GM19351 (cell line): ENCODE data around the gene SPHK1.

Source experiments
- ATAC-seq: cut with Tn5 transposase; IDR thresholded peaks from one replicate; pipeline ENCODE4 v1.9.1; 2021; ENCODE audit warnings: mild to moderate bottlenecking, moderate library complexity; ENCODE audit not compliant: unreplicated experiment

SPHK1 gene

DNA sequence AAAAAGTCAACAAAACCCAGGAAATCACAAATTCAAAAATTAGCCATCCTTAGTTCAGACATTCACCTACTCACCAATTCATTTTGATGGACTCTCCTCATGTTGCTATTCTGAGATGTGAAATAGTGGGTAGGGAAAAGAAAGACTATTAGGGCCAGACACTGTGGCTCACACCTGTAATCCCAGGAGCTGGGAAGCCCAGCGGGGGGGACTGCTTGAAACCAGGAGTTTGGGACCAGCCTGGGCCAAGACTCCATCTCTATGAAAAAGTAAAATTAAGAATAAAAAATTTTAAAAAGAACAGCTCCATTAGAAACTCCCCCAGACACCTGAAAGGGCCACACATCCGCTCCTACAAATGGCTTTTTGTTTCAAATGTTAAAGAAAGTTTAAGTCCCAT lies 47.1 kb downstream of the SPHK1 start:
- no peak for ATAC-seq

DNA sequence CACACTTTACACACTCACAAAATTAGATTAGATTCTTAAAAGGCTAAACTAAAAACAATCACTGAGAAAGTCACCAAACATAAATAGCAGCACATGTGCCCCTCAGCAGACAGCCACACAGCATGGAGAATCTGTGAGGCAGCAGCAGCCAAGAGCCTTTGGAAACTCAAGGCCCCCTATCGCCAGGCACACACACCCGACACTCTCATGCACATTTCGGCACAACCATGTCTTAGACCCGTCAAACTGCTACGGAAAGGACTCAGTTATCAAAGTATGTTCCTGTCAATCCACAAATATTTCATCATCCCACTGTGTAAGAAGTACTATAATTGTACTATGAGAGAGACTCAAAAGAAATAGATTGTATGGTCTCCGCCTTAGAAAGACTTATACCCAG lies 47.6 kb downstream of the SPHK1 start:
- no peak for ATAC-seq

DNA sequence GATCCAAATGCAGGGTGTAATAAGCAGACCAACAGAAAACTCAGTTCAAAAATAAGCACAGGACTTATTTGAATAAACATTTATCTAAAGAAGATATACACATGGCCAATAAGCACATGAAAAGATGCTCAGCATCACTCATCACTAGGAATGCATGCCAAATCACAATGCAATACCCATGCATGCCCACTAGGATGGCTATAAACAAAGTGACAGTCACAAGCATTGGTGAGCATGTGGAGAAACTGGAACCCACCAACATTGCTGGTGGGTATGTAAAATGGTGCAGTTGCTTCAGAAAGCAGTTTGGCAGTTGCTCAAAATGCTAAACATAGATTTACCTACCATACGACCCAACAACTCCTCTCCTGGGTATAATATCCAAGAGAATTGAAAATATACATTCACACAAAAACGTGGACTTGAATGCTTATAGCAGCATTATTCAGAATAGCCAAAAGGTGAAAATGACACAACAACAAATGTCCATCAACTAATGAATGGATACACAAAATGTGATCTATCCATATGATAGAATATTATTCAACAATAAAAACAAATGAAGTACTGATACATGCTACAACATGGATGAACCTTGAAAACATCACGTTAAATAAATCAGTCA lies 48.4 kb downstream of the SPHK1 start:
- no peak for ATAC-seq

DNA sequence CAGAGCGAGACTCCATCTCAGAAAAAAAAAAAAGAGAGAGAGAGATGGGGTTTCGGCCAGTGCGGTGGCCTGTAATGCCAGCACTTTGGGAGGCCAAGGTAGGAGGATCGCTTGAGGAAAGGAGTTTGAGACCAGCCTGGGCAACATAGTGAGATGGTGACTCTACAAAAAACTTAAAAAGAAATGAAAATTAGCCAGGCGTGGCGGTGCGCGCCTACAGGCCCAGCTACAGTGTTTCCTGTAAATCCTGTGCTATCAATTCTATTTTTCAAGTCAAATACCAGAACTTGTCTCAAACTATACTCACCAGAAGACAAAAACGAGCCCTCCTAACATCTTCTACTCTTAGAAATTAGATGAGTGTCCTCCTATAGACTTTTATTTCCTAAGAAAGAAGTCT lies 49.3 kb downstream of the SPHK1 start:
- ATAC-seq = no peak

DNA sequence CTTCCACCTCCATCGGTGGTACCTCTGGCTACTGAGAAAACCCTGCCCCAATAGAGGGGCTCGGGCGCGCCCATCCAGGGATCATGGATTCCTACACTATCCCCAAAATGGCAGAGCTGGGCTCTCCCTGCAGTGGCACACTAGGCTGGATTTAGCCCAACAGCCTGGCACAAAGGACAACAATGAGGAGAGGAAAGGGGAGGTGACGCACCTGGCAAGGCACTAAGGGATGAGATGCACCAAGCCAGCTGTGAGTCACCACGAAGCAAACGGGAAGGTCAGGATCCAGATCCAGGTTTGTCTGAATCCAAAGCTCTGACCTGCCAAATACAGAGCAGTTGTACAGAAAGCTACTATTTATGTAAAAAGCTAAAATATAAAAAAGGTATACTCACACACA lies 50.5 kb downstream of the SPHK1 start:
- no peak for ATAC-seq

DNA sequence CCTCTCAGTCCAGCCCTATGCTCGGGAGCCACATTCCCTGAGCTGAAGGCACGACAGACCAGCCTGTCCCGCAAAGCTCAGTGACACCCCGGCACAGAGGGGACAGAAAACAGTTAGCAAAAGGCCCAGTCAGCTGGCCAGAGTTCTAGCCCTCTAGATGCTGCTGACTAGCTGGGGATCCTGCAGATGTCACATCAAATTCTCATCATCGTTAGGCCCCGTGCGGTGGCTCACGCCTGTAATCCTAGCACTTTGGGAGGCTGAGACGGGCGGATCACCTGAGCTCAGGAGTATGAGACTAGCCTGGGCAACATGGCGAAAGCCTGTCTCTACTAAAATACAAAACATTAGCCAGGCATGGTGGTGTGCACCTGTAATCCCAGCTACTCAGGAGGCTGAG lies 51.3 kb downstream of the SPHK1 start:
- no peak for ATAC-seq
